Epithelial cell of proximal tubule (primary cell): ENCODE data around the gene PLA2G7. TPM values are rescaled to one million over a fixed set of nuclear protein-coding genes. Genes with fewer than 3 reads are reported as not detected.

Source experiments
- DNase-seq: peaks from one replicate; pipeline ENCODE4 v3.0.0-alpha.2; 2011; ENCODE audit warnings: low read depth
- H3K4me3 ChIP-seq: 2 replicates; pipeline ENCODE4 v1.5.1; 2011; ENCODE audit warnings: low read depth, mild to moderate bottlenecking, low read length
- total RNA-seq: library from RNA; depleted of rRNA; stranded (reverse); fragments of >200 nt; gene quantifications from 2 replicates; pipeline ENCODE4 v1.2.3, GENCODE V29; 2015
- TF ChIP-seq, protein P1 (sequence below): conservative IDR thresholded peaks from 2 replicates; pipeline ENCODE4 v1.5.1; 2012; ENCODE audit warnings: low read depth, mild to moderate bottlenecking, low read length

Gene PLA2G7
- total RNA-seq, 1 donor from 2014 or later = 0.23 TPM

DNA sequence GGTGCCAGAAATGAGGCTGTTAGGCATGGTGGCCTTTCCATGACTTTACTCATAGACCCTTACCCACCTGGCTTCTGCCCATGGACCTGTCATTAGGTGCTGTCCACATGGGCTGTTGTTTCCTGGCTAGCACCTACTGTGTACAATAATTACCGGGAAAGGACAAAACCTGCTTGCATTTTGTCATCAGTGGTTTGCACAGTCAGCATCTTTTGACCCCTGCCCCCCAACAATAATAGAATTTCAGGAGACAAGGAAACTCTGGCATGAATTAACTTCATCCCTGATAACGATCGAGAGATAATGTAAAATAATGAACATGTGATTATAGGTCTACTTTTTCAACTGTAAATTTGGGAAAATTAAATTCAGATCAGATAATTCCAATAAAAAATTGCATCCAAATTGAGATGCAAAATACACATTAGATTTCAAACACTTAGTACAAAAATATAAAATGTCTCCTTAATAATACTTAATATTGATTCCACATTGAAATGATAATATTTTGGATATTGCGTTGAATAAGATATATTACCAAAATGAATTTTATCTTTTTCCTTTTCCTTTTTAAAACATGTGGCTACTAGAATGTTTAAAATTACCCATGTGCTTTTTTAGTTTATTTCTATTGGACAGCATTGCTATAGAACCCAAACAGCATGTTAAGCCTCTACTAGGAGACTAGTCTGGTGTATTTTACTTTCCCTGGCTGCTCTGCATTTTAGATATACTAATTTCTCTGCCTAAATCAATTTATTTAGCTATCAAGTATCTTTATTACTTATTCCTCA, 24.0 kb upstream of the PLA2G7 start:
- TF ChIP-seq, protein P1, sequence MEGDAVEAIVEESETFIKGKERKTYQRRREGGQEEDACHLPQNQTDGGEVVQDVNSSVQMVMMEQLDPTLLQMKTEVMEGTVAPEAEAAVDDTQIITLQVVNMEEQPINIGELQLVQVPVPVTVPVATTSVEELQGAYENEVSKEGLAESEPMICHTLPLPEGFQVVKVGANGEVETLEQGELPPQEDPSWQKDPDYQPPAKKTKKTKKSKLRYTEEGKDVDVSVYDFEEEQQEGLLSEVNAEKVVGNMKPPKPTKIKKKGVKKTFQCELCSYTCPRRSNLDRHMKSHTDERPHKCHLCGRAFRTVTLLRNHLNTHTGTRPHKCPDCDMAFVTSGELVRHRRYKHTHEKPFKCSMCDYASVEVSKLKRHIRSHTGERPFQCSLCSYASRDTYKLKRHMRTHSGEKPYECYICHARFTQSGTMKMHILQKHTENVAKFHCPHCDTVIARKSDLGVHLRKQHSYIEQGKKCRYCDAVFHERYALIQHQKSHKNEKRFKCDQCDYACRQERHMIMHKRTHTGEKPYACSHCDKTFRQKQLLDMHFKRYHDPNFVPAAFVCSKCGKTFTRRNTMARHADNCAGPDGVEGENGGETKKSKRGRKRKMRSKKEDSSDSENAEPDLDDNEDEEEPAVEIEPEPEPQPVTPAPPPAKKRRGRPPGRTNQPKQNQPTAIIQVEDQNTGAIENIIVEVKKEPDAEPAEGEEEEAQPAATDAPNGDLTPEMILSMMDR = no peak
- no peak overlapping the region for H3K4me3 ChIP-seq
- no peak for DNase-seq

DNA sequence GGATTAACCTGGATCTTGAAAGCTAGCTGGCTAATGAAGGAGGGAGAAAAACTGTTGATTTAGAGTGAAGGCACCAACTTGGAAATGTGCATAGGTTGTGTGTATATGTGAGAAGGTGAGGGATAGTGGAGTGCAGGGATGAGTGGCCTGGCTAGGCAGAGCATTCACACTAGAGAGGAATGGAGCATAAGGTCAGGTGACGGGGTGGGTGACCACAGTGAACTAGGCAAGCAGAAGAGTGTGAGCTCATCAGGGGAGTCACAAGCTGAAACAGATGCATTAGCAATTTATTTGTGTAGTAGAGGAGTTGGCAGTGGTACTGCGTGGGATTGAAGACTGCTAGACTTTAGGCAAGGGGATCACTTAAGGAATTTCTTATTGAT, 22.0 kb upstream of the PLA2G7 start:
- DNase-seq = no peak
- TF ChIP-seq, protein P1 = no peak
- H3K4me3 ChIP-seq = no peak overlapping the region

DNA sequence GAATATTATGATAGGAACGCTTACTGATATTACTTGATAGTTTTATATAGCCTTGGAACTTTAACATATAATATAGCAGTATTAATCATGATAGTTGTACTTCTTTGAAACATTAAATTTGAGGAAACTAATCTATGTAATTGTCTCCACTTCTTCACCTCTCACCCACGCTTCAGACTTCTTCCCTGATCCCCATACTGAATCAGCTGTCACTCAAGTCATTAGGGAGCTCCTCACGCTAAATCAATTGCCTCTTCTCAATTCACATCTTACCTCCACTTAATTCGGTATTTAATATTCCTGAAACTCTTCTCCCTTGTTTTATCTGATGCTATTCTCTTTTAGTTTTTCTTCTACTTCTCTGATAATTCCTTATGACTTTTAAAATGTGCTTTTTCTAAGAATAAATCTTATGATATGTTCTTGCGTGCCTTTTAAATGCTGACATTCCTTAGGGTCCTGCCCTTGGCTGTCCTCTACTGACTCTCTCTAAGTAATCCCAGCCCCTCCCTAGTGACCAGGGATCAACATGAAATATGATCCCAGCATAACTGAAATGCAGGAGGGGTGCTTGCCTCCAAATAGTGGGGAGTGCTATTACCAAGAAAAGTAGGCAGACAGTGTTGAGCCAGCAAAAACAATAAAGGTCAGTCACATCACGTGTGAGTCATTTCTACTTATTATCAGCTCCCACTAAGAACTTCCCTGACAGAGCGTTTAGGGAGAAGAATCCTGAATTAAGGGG, 21.5 kb upstream of the PLA2G7 start:
- no peak for DNase-seq
- no peak overlapping the region for H3K4me3 ChIP-seq
- TF ChIP-seq, protein P1 = no peak

DNA sequence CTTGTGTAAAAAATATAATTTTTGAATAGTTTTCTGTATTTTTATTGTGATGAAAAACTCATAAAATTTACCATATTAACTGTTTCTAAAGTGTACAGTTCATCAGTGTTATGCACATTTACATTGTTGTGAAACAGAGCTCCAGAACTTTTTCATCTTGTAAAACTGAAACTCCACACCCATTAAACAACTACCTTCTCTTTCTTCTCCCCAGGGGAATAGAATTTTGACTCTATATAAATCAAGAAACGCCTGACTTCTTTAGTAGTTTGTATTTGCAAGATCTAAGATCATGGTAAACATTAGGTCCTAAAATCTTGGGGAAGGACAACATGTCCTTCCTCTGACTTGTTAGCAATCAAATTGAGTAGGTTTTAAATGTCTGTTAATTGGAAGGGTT, 20.7 kb upstream of the PLA2G7 start:
- H3K4me3 ChIP-seq = no peak overlapping the region
- no peak for DNase-seq
- TF ChIP-seq, protein P1 = no peak

DNA sequence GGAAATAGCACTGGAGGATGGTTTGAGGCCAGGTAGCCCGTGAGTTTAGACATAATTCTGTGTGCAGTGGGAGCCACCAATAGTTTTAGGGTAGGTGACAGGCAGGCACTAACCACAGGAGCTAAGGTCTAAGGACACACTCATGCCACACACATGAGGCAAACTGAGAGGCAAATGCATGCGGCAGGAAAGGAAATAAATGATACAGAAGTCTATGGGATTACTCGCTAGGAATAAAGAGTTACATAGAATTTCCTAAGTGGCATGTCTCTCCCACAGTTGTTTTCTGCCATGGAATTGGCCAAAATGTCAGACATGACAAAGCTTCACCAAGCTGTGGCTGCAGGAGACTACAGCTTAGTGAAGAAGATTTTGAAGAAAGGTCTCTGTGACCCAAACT, 16.5 kb upstream of the PLA2G7 start:
- H3K4me3 ChIP-seq = no peak overlapping the region
- DNase-seq = no peak
- TF ChIP-seq, protein P1 = no peak

DNA sequence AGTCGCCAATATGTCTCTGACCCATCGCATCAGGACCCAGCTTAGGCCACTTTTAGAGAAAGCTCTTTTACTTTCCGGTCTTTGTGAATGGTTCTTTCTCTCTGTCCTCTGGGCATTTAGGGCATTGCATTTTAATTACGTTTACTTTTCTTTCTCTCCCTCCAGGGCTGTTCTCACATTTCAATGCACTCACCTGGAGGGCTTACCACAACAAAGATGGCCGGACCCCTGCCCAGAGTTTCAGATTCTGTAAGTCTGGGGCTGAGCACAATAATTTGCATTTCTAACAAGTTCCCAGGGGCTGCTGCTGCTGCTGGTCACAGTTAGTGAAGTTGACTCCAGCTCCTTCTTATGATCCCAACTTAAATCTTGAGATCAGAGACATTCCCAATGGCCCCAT, 14.6 kb upstream of the PLA2G7 start:
- no peak for DNase-seq
- TF ChIP-seq, protein P1 = no peak
- H3K4me3 ChIP-seq = no peak overlapping the region

DNA sequence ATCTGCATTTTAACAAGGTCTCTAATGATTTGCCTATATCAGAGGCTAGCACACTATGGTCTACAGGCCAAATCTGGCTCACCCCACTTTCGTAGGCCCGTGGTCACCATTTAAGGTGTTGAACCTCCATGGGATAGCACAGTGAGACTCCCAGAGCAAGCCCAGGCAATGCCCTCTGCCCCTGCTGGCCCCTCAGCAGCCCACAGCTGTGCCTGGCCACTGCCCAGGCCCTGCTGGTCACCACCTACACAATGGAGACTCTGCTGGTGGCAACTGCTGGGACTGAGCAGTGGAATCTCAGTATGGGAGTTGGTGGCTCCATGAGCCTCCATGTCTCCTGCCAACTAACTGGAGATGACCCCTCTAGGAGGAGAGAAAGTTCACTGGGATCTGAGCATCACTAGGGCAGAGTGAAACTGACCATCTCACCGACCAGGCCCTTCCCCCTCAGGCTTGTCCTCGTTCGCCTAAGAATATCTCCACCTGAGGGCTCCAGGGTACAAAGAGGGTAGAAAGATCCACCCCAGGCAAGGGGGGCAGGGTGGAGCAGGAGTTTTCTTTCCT, 13.8 kb upstream of the PLA2G7 start:
- no peak for DNase-seq
- TF ChIP-seq, protein P1 = no peak
- no peak overlapping the region for H3K4me3 ChIP-seq
